IPS-18a (cell line): ENCODE results near the gene TUBG1.

Experiments
- H3K27ac ChIP-seq: one replicate; pipeline ENCODE4 v1.5.1; 2013; ENCODE audit warnings: low read length
- H3K27me3 ChIP-seq: one replicate; pipeline ENCODE4 v1.6.1; 2013; ENCODE audit warnings: mild to moderate bottlenecking, low read length; ENCODE audit not compliant: control insufficient read depth, insufficient read depth
- H3K36me3 ChIP-seq: one replicate; pipeline ENCODE4 v1.6.1; 2013; ENCODE audit warnings: low read depth, low read length; ENCODE audit not compliant: control insufficient read depth
- H3K4me1 ChIP-seq: one replicate; pipeline ENCODE4 v1.6.1; 2013; ENCODE audit warnings: low read depth, low read length; ENCODE audit not compliant: control insufficient read depth
- H3K4me3 ChIP-seq: one replicate; pipeline ENCODE4 v1.5.1; 2013; ENCODE audit warnings: low read length
- H3K9ac ChIP-seq: one replicate; pipeline ENCODE4 v1.6.1; 2013; ENCODE audit warnings: mild to moderate bottlenecking, low read length, moderate library complexity
- H3K9me3 ChIP-seq: one replicate; pipeline ENCODE4 v1.6.1; 2013; ENCODE audit warnings: low read depth, low read length; ENCODE audit not compliant: control insufficient read depth

Gene TUBG1

GRCh38 chr17:42609182-42609813, at the start of gene TUBG1, which contains the start of gene RETREG3:
TUBG1 (plus strand) TSS chr17:42609683; CDS start chr17:42609738, 55 bp downstream.
RETREG3 (minus strand) TSS chr17:42609374; CDS start chr17:42609324, 50 bp downstream.
- Histone ChIP-seq H3K36me3 (peaks cover 27% of the 10 kb centered on the region), H3K27me3 (no peaks in the 10 kb centered on the region), H3K9me3 (no peaks in the 10 kb centered on the region), H3K4me3 (peak within 1 kb of the TSS; percentile 99), H3K9ac (peak within 1 kb of the TSS; percentile 86), H3K4me1 (peaks cover 7% of the 10 kb centered on the region), H3K27ac (peak within 1 kb of the TSS; percentile 84)

DNA sequence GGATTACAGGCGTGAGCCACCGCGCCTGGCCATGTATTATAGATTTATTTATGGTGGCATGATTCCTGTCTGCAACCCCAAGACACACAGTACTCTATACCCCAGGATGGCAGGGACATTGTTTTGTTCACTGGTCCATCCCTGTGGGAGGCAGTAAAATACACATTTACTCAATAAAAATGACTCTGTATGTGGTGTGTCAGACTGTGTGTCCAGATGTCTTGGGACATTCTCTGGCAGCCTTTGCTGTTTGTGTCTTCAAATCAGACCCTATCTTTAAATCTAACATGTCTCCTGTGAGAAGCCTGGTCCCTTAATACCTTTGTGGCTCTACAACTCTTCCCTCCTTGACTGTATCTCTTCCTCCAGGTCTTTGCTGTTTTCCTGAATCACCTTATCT, 49.2 kb upstream of the TUBG1 start:
- Histone ChIP-seq H3K27ac (no peak overlapping the region), H3K4me1 (peaks cover 4% of the 10 kb centered on the region), H3K9me3 (no peaks in the 10 kb centered on the region), H3K36me3 (peaks cover 13% of the 10 kb centered on the region), H3K27me3 (no peaks in the 10 kb centered on the region), H3K9ac (no peak overlapping the region), H3K4me3 (no peak overlapping the region)

- Histone ChIP-seq H3K27me3 (no peaks in the 10 kb centered on the region), H3K4me3 (peak within 1 kb of the TSS; percentile 85), H3K4me1 (peaks cover 7% of the 10 kb centered on the region), H3K36me3 (peaks cover 14% of the 10 kb centered on the region), H3K27ac (no peak within 1 kb of the TSS), H3K9ac (peak within 1 kb of the TSS; percentile 83), H3K9me3 (no peaks in the 10 kb centered on the region)
These were observed 47.5 kb upstream of the TUBG1 start, which contains the start of gene COASY for GRCh38 chr17:42561897-42562387. COASY (plus strand) TSS chr17:42562148; CDS start chr17:42562623, 475 bp downstream.

GRCh38 chr17:42562388-42563142, 46.9 kb upstream of the TUBG1 start:
- Histone ChIP-seq H3K9me3 (no peaks in the 10 kb centered on the region), H3K4me3 (peak overlapping the region; percentile 85), H3K9ac (peak overlapping the region; percentile 83), H3K4me1 (peaks cover 7% of the 10 kb centered on the region), H3K36me3 (peaks cover 14% of the 10 kb centered on the region), H3K27me3 (no peaks in the 10 kb centered on the region), H3K27ac (no peak overlapping the region)

DNA sequence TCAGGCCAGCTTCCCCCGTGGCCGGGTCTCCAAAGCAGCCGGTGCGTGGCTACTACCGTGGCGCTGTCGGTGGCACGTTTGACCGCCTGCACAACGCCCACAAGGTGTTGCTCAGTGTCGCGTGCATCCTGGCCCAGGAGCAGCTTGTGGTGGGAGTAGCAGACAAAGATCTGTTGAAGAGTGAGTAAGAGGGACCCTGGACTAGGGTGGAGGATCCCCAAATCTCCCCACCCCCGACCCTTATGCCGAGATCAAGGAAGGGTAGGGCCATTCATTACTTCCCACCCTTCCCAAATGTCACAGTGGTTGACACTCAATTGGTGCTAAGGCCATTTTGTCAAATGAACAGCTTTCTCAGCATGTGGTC, 46.4 kb upstream of the TUBG1 start:
- Histone ChIP-seq H3K9me3 (no peaks in the 10 kb centered on the region), H3K9ac (peak overlapping the region; percentile 83), H3K4me3 (peak overlapping the region; percentile 85), H3K27me3 (no peaks in the 10 kb centered on the region), H3K4me1 (peaks cover 7% of the 10 kb centered on the region), H3K36me3 (peaks cover 14% of the 10 kb centered on the region), H3K27ac (no peak overlapping the region)

DNA sequence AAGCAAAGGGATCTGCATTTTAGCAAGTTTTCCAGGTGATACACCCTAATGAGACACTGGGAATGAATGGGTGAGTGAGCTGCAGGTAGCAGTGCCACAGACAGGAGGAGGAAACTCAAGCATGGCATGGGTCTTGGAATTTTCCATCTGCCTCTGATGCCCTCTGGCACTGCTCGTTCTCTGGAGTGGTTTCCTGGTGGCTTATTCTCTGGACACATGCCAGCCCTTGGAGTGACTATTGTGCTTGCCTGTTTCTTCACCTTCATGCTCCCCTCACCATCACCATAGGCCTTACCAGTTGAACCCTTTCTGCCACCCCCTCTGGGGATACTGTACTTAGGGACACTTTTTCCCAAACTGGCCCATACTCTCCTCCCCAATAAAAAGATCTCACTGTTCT, 45.9 kb upstream of the TUBG1 start:
- Histone ChIP-seq H3K27me3 (no peaks in the 10 kb centered on the region), H3K27ac (no peak overlapping the region), H3K4me3 (peak overlapping the region; percentile 85), H3K4me1 (peaks cover 7% of the 10 kb centered on the region), H3K9me3 (no peaks in the 10 kb centered on the region), H3K36me3 (peaks cover 16% of the 10 kb centered on the region), H3K9ac (no peak overlapping the region)

DNA sequence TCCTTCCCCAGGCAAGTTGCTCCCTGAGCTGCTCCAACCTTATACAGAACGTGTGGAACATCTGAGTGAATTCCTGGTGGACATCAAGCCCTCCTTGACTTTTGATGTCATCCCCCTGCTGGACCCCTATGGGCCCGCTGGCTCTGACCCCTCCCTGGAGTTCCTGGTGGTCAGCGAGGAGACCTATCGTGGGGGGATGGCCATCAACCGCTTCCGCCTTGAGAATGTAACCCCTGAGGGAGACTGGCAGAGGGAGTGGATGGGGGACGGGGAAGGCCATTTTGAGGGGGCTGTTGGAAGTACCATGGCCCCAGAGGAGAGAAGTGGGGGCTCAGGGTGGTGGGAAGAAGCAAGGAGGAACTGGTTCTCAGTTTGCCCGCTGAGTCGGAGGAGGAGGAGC, 45.5 kb upstream of the TUBG1 start:
- no peak overlapping the region for H3K9ac ChIP-seq
- H3K4me3 ChIP-seq: no peak overlapping the region
- no peaks in the 10 kb centered on the region for H3K9me3 ChIP-seq

GRCh38 chr17:42564815-42565522, 44.5 kb upstream of the TUBG1 start:
- Histone ChIP-seq H3K9ac (no peak overlapping the region), H3K36me3 (peaks cover 30% of the 10 kb centered on the region), H3K9me3 (no peaks in the 10 kb centered on the region), H3K27me3 (no peaks in the 10 kb centered on the region), H3K4me3 (no peak overlapping the region), H3K4me1 (peaks cover 7% of the 10 kb centered on the region), H3K27ac (no peak overlapping the region)

More for the DNA sequence above, 45.5 kb upstream of the TUBG1 start:
- H3K27me3 ChIP-seq: no peaks in the 10 kb centered on the region
- no peak overlapping the region for H3K27ac ChIP-seq
- peaks cover 20% of the 10 kb centered on the region for H3K36me3 ChIP-seq
- peaks cover 7% of the 10 kb centered on the region for H3K4me1 ChIP-seq

GRCh38 chr17:42565523-42566214, 43.8 kb upstream of the TUBG1 start:
- Histone ChIP-seq H3K4me3 (no peak overlapping the region), H3K9me3 (no peaks in the 10 kb centered on the region), H3K36me3 (peaks cover 36% of the 10 kb centered on the region), H3K27ac (no peak overlapping the region), H3K4me1 (peaks cover 7% of the 10 kb centered on the region), H3K27me3 (no peaks in the 10 kb centered on the region), H3K9ac (no peak overlapping the region)

- Histone ChIP-seq H3K27me3 (no peaks in the 10 kb centered on the region), H3K36me3 (peaks cover 42% of the 10 kb centered on the region), H3K27ac (no peak overlapping the region), H3K4me3 (peak overlapping the region; percentile 56), H3K9ac (peak overlapping the region; percentile 69), H3K9me3 (no peaks in the 10 kb centered on the region), H3K4me1 (peaks cover 7% of the 10 kb centered on the region)
These were observed 43.1 kb upstream of the TUBG1 start for GRCh38 chr17:42566215-42566882.
